Activated CD4-positive, alpha-beta T cell treated with anti-CD3 and anti-CD28 coated beads, Interleukin-2, amount 10 ng/mL, durations not matched to agents 7 days and 5 days (primary cell): ENCODE results near the gene ELMOD1. TPM values are rescaled to one million over a fixed set of nuclear protein-coding genes. Genes with fewer than 3 reads are reported as not detected.

Source experiments
- CTCF ChIA-PET: fragments of 350-600 bp; sonication (Branson Sonifier 250); formaldehyde crosslinking; loops from one replicate; lab custom pipeline; 2021; ENCODE audit warnings: antibody characterized with exemption; lab: Charles Lee
- POLR2A ChIA-PET: fragments of 350-600 bp; sonication (Branson Sonifier 250); formaldehyde crosslinking; loops from one replicate; lab custom pipeline; 2021; ENCODE audit warnings: antibody characterized with exemption; lab: Charles Lee
- DNase-seq: peaks from one replicate; pipeline ENCODE4 v3.0.0-alpha.2; 2020
- H3K27ac Mint-ChIP-seq: one replicate; pipeline ENCODE4 v1.8.0; 2021; ENCODE audit warnings: mild to moderate bottlenecking, moderate library complexity, mixed read lengths
- H3K27me3 Mint-ChIP-seq: one replicate; pipeline ENCODE4 v1.8.0; 2021; ENCODE audit warnings: mixed read lengths
- H3K36me3 Mint-ChIP-seq: one replicate; pipeline ENCODE4 v1.8.0; 2021; ENCODE audit warnings: low read depth, mixed read lengths
- H3K4me1 Mint-ChIP-seq: one replicate; pipeline ENCODE4 v1.8.0; 2021; ENCODE audit warnings: mixed read lengths
- H3K4me3 Mint-ChIP-seq: one replicate; pipeline ENCODE4 v1.8.0; 2021; ENCODE audit warnings: mild to moderate bottlenecking, moderate library complexity, mixed read lengths
- H3K9me3 Mint-ChIP-seq: one replicate; pipeline ENCODE4 v1.8.0; 2021; ENCODE audit warnings: mixed read lengths
- total RNA-seq, 2 experiments: library from RNA; stranded (reverse); gene quantifications; one replicate each; pipeline ENCODE4 v1.2.3, GENCODE V29; 2021

ELMOD1 gene
- total RNA-seq, 2 experiments from 2014 or later, result not detected

- no peak for DNase-seq
- no peaks in the 10 kb centered on the region for H3K27me3 Mint-ChIP-seq
- no peaks in the 10 kb centered on the region for H3K36me3 Mint-ChIP-seq
- H3K4me1 Mint-ChIP-seq, result no peaks in the 10 kb centered on the region
- H3K27ac Mint-ChIP-seq, result no peak overlapping the region
- POLR2A ChIA-PET, result no interaction called here
- CTCF ChIA-PET, result no interaction called here
- no peaks in the 10 kb centered on the region for H3K9me3 Mint-ChIP-seq
- no peak overlapping the region for H3K4me3 Mint-ChIP-seq
Measured at GRCh38 chr11:107683061-107683460, 92.1 kb downstream of the ELMOD1 start.

DNA sequence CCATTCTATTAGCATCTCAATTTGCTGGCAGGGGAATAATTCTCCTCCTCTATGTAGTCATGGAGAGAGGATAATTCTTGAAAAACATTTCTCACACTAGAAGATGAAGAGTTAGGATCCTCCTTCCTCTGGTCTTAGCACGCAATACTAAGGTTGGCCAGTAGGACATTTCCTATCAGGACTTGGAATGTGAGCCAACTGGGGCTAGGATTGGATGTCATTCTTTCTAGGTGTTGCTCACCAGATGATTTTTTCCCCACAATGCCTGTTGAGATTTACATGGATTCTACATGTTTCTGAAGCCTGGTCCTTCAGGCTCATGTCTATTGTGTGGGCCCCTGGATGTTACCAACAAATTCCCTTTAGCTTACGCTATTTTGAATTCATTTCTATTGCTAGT lies 92.9 kb downstream of the ELMOD1 start:
- Mint-ChIP-seq H3K4me1 (no peaks in the 10 kb centered on the region), H3K27ac (no peak overlapping the region), H3K36me3 (no peaks in the 10 kb centered on the region), H3K27me3 (no peaks in the 10 kb centered on the region), H3K9me3 (no peaks in the 10 kb centered on the region), H3K4me3 (no peak overlapping the region)
- DNase-seq, result no peak
- POLR2A ChIA-PET, result no interaction called here
- CTCF ChIA-PET, result interaction anchor here (0.6 kb wide), 1 partner anchor 163 kb away, joined by 6 read pairs; no protein-coding TSS in a partner anchor

DNA sequence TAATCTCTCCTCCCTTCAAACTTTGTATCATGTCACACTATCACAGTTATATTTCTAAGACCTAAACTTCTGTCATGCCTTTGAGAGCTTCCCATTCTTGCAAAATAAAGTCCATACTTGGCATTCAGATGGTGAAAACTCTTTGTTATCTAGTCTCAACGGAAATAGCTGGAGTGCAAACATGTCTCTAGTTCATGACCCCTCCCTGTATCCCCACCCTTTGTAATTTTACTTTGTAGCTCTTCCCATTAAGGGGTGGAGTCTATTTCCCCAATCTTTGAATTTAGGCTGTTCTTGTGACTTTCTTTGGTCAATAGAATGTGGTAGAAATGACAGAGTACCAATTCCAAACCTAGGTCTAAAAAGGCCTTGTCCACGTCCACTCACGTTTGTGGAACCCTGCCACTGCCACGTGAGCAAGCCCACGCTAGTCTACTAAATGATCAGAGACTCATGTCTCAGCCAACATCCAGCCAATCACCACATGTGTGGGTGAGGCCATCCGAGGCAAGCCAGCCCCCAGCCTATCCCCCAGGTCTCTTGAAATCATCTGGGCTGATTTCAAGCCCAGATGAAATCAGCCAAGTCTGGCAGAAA lies 97.5 kb downstream of the ELMOD1 start:
- Mint-ChIP-seq H3K9me3 (no peaks in the 10 kb centered on the region), H3K27ac (no peak overlapping the region), H3K4me3 (no peak overlapping the region), H3K4me1 (peaks cover 4% of the 10 kb centered on the region), H3K27me3 (peaks cover 19% of the 10 kb centered on the region), H3K36me3 (no peaks in the 10 kb centered on the region)
- no peak for DNase-seq
- CTCF ChIA-PET, result interaction anchor here (1.3 to 2.2 kb wide), 3 partner anchors 28 to 139 kb away, joined by 3 to 10 read pairs (median 9); no protein-coding TSS in a partner anchor
- POLR2A ChIA-PET, result no interaction called here

DNA sequence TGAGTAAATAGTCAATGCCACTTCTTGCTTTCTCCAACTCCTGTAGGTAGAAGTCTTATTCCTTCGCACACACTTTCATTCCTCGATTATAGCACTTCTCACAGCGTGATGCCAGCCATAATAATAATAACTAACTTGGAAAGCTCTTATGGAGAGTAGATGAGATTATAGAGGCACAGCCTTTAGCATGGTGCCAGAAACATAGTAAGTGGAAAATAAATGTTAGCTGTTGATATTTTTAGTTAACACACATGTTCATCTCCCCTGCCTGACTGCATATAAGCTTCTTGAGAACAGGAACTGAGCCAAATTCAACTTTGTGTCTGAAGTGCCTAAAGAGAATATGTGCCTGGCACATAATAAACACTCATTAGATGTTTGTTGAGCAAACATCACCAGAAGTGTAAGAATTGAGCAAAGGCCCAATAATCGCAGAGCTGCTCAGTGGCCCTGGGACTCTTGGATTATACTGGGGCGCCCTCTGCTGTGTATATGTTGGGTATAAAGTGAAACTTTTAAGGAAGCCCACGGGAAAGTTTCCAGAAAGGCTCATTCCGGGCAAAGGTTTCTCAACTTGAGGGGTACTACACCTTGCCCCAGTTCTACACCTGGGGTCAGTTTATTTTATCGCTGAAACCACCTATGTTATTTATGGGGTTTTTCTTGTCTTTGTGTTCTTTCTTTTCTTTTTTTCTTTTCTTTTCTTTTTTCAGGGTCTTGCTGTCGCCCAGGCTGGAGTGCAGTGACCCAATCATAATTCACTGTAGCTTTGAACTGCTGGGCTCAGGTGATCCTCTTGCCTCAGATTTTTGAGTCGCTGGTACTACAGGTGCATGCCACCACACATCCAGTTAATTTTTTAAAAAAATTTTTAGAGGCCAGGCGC lies 98.6 kb downstream of the ELMOD1 start:
- CTCF ChIA-PET, result interaction anchor here (1.0 to 2.2 kb wide), 9 partner anchors 29 to 209 kb away, joined by 3 to 10 read pairs (median 4); no protein-coding TSS in a partner anchor
- peak; percentile 72 for DNase-seq
- no peaks in the 10 kb centered on the region for H3K9me3 Mint-ChIP-seq
- POLR2A ChIA-PET, result no interaction called here
- H3K4me1 Mint-ChIP-seq, result peaks cover 4% of the 10 kb centered on the region
- H3K27me3 Mint-ChIP-seq, result peaks cover 19% of the 10 kb centered on the region
- no peak overlapping the region for H3K27ac Mint-ChIP-seq
- H3K4me3 Mint-ChIP-seq, result no peak overlapping the region
- no peaks in the 10 kb centered on the region for H3K36me3 Mint-ChIP-seq

DNA sequence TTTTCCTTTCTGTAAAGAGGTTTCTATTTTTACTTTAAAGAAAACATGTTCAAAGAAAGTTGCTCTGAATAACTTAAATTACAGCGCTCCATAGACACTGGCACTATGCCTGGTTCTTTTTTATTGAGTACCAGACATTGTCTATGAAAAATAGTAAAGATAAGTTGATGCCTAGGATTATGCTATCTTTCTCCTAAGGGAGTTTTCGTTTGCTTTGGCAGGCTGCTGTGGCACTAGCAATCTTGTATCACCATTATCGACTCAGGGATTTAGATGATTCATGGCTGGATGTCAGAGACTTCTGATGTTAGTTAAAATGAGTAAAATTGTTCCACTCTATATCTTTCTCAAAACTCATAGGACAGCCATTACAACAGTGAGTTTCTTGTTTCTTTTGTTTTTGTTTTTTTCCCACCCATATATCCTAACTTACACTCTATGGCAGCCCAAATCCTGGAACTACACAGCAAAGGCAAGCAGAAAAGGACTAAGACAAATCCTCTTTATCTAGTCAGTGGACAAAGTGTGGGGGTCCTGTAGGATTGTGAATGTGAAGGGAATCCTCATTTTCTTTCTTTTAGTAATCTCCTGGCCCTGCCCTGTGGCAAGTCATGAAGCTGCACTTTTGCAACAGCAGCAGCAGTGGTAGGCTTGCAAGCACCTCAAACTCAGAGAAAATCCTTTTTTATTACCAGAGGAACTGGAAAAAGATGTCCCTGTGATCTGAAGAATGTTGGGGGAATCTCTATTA lies 100.2 kb downstream of the ELMOD1 start:
- DNase-seq, result no peak
- H3K27me3 Mint-ChIP-seq, result peaks cover 22% of the 10 kb centered on the region
- peaks cover 4% of the 10 kb centered on the region for H3K4me1 Mint-ChIP-seq
- no peak overlapping the region for H3K4me3 Mint-ChIP-seq
- CTCF ChIA-PET, result no interaction called here
- H3K9me3 Mint-ChIP-seq, result no peaks in the 10 kb centered on the region
- POLR2A ChIA-PET, result no interaction called here
- H3K36me3 Mint-ChIP-seq, result no peaks in the 10 kb centered on the region
- no peak overlapping the region for H3K27ac Mint-ChIP-seq

DNA sequence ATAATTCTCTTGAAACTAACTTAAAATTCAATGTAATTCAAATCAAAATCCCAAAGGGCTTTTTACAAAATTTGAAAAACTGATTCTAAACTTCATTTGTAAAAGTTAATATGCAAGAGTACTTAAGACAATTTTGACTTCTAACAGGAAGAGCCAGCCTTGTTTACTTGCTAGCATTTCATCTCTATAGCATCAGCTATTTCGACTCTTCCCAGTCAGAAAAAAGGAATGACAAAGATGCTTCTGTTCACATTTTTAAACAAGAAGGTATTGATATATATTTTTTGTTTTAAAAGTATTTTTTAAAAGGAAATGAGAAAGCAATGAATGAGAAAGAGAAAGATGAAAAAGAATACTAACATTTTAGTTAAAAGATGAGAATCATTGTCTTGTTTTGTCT lies 104.5 kb downstream of the ELMOD1 start:
- ChIA-PET POLR2A (no interaction called here), CTCF (interaction anchor here (0.6 kb wide), 1 partner anchor 79 kb away, joined by 4 read pairs; no protein-coding TSS in a partner anchor)
- H3K4me3 Mint-ChIP-seq, result no peak overlapping the region
- H3K4me1 Mint-ChIP-seq, result peaks cover 4% of the 10 kb centered on the region
- H3K27me3 Mint-ChIP-seq, result peaks cover 27% of the 10 kb centered on the region
- H3K36me3 Mint-ChIP-seq, result no peaks in the 10 kb centered on the region
- no peak for DNase-seq
- H3K9me3 Mint-ChIP-seq, result no peaks in the 10 kb centered on the region
- H3K27ac Mint-ChIP-seq, result no peak overlapping the region

DNA sequence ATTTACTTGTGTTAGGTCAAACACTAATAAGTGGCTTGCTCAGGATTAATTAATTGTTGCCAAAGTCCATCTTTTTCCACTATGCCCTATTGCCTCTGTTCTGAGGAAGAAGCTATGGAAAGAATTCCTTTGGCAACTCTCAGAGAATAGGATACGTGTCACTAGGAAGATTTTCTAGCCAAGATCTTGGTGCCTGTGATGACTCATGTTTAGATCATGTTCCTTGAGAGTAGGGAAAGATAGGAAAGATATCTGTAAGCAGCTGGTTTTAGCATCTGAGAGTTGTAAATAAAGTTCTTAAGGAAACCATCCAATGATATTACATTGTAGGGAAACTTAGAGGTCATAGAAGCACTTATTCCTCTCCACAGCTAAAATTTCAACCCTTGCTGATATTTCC lies 105.2 kb downstream of the ELMOD1 start:
- ChIA-PET POLR2A (no interaction called here), CTCF (interaction anchor here (0.6 kb wide), 1 partner anchor 78 kb away, joined by 4 read pairs; no protein-coding TSS in a partner anchor)
- no peak for DNase-seq
- Mint-ChIP-seq H3K4me1 (peaks cover 4% of the 10 kb centered on the region), H3K27me3 (peaks cover 22% of the 10 kb centered on the region), H3K9me3 (no peaks in the 10 kb centered on the region), H3K36me3 (no peaks in the 10 kb centered on the region), H3K4me3 (no peak overlapping the region), H3K27ac (no peak overlapping the region)

- Mint-ChIP-seq H3K4me1 (peaks cover 3% of the 10 kb centered on the region), H3K27me3 (peaks cover 11% of the 10 kb centered on the region), H3K9me3 (no peaks in the 10 kb centered on the region), H3K36me3 (no peaks in the 10 kb centered on the region), H3K27ac (no peak overlapping the region), H3K4me3 (no peak overlapping the region)
- DNase-seq, result no peak
- POLR2A ChIA-PET, result no interaction called here
- CTCF ChIA-PET, result no interaction called here
Measured at GRCh38 chr11:107697291-107697690, 106.3 kb downstream of the ELMOD1 start.

- Mint-ChIP-seq H3K4me3 (no peak overlapping the region), H3K27ac (no peak overlapping the region), H3K27me3 (peaks cover 19% of the 10 kb centered on the region), H3K36me3 (no peaks in the 10 kb centered on the region), H3K4me1 (no peaks in the 10 kb centered on the region), H3K9me3 (no peaks in the 10 kb centered on the region)
- POLR2A ChIA-PET, result no interaction called here
- CTCF ChIA-PET, result no interaction called here
- DNase-seq, result no peak
Measured at GRCh38 chr11:107699371-107700285, 108.7 kb downstream of the ELMOD1 start.

DNA sequence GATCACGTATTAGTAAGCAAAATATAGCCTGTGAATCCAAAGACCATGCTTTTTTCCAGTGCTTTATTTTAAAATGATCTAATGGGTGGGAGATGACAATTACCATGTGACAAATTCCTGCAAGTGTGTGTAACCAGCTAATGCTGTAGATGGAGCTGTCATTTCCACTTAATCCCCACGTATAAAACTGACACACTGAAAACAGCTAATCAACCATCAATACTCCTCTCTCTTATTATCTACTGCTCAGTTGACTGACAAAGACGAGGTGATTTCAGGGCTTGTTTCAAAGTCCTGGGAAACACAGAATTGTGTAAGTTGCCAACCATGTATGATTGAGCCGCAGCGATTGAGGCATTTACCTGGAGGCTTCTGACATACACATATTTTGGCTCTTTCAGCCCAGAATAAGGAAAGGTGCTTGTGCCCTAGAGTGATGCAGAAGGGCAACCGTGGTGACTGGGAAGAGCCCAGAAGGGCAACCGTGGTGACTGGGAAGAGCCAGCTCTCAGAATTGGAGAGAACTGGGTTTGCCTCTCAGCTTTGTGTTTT lies 111.2 kb downstream of the ELMOD1 start:
- no peak for DNase-seq
- Mint-ChIP-seq H3K9me3 (no peaks in the 10 kb centered on the region), H3K4me3 (no peak overlapping the region), H3K4me1 (no peaks in the 10 kb centered on the region), H3K27ac (no peak overlapping the region), H3K27me3 (peaks cover 18% of the 10 kb centered on the region), H3K36me3 (no peaks in the 10 kb centered on the region)
- POLR2A ChIA-PET, result no interaction called here
- CTCF ChIA-PET, result no interaction called here

DNA sequence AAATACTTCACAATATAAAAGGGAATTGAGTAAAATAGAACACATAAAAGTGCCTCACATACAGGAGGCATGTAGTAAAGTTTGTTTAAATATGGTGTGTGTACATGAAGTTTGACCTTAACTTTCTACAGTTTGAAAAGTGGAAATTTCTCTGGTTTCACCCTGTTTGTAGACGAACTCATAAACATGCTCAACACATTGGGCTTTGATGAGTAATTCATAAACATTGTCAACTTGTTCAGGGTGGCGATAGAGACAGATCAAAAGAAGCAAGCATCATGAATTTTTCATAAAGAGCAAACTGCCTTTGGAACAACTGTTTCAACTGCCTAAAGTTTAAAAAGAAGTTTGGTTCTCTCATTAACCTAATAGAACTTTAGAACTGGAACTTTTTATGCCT lies 111.8 kb downstream of the ELMOD1 start:
- no peak overlapping the region for H3K27ac Mint-ChIP-seq
- POLR2A ChIA-PET, result no interaction called here
- H3K4me1 Mint-ChIP-seq, result no peaks in the 10 kb centered on the region
- DNase-seq, result no peak
- H3K9me3 Mint-ChIP-seq, result no peaks in the 10 kb centered on the region
- CTCF ChIA-PET, result no interaction called here
- H3K36me3 Mint-ChIP-seq, result no peaks in the 10 kb centered on the region
- H3K4me3 Mint-ChIP-seq, result no peak overlapping the region
- peaks cover 21% of the 10 kb centered on the region for H3K27me3 Mint-ChIP-seq

DNA sequence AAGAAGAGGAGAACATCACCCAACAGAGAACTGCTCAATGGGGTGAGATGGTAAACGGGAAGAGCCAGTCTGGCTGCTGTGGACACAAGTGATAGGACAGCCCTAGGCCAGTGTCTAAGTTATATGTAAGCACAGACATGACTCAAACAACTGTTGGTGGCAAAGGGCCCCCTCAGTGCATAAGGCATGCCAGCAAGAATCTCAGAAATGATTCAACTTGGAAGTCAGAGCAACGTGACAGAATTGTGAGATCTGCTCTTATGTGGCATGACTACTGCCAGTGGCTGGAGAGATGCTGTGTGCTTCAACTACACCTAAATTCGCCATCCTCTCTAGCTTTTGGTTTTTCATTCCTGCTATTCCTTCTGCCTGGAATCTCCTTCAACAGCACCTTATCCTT lies 113.5 kb downstream of the ELMOD1 start:
- Mint-ChIP-seq H3K27ac (no peak overlapping the region), H3K4me3 (no peak overlapping the region), H3K9me3 (no peaks in the 10 kb centered on the region), H3K27me3 (peaks cover 27% of the 10 kb centered on the region), H3K4me1 (no peaks in the 10 kb centered on the region), H3K36me3 (no peaks in the 10 kb centered on the region)
- POLR2A ChIA-PET, result no interaction called here
- CTCF ChIA-PET, result no interaction called here
- DNase-seq, result no peak
